RWPE2 (cell line): ENCODE measurements around the gene SYNE1.
"Not testable (repeated sequence)": the region's sequence is repeated elsewhere in the genome, so short reads cannot be mapped to it uniquely, and the experiment has no call there.

Source experiments
- ATAC-seq: fragments of 200-7000 bp; cut with Tn5 transposase; 3 replicates; pipeline ENCODE4 v1.9.1; 2021; ENCODE audit warnings: low read depth
- DNase-seq: peaks from one replicate; pipeline ENCODE4 v3.0.0-alpha.2; 2020; ENCODE audit warnings: low spot score
- H3K27ac ChIP-seq: fragments of 450-650 bp; 2 replicates; pipeline ENCODE4 v1.5.1; 2017; ENCODE audit warnings: mild to moderate bottlenecking; ENCODE audit not compliant: poor library complexity, severe bottlenecking
- H3K27me3 ChIP-seq: fragments of 250-450 bp; sonication (Bioruptor Pico); 2 replicates; pipeline ENCODE4 v1.5.1; 2021; ENCODE audit warnings: mild to moderate bottlenecking, moderate library complexity; ENCODE audit not compliant: insufficient read depth, poor library complexity, severe bottlenecking
- H3K36me3 ChIP-seq: fragments of 250-450 bp; sonication (Bioruptor Pico); 2 replicates; pipeline ENCODE4 v1.5.1; 2020; ENCODE audit warnings: low read depth, mild to moderate bottlenecking, moderate library complexity
- H3K4me1 ChIP-seq: fragments of 250-450 bp; sonication (Bioruptor Pico); 2 replicates; pipeline ENCODE4 v1.5.1; 2021; ENCODE audit warnings: mild to moderate bottlenecking, moderate library complexity; ENCODE audit not compliant: insufficient read depth, poor library complexity, severe bottlenecking
- H3K4me3 ChIP-seq: fragments of 250-450 bp; sonication (Bioruptor Pico); 2 replicates; pipeline ENCODE4 v1.5.1; 2021; ENCODE audit warnings: mild to moderate bottlenecking, moderate library complexity; ENCODE audit not compliant: severe bottlenecking
- H3K9me3 ChIP-seq: fragments of 250-450 bp; sonication (Bioruptor Pico); 2 replicates; pipeline ENCODE4 v1.5.1; 2021; ENCODE audit warnings: mild to moderate bottlenecking, moderate library complexity; ENCODE audit not compliant: severe bottlenecking
- TF ChIP-seq, protein P1 (sequence below): fragments of 450-650 bp; IDR thresholded peaks from one replicate; pipeline ENCODE4 v1.5.1; 2017; ENCODE audit warnings: mild to moderate bottlenecking, moderate library complexity; ENCODE audit not compliant: poor library complexity, severe bottlenecking

The SYNE1 gene

GRCh38 chr6:152625213-152625612 is 11.9 kb downstream of the SYNE1 start:
- DNase-seq, result no peak
- Histone ChIP-seq H3K36me3 (no peaks in the 10 kb centered on the region), H3K27ac (no peak overlapping the region), H3K4me1 (no peaks in the 10 kb centered on the region), H3K27me3 (no peaks in the 10 kb centered on the region), H3K4me3 (no peak overlapping the region), H3K9me3 (peaks cover 2% of the 10 kb centered on the region)
- TF ChIP-seq, protein P1, sequence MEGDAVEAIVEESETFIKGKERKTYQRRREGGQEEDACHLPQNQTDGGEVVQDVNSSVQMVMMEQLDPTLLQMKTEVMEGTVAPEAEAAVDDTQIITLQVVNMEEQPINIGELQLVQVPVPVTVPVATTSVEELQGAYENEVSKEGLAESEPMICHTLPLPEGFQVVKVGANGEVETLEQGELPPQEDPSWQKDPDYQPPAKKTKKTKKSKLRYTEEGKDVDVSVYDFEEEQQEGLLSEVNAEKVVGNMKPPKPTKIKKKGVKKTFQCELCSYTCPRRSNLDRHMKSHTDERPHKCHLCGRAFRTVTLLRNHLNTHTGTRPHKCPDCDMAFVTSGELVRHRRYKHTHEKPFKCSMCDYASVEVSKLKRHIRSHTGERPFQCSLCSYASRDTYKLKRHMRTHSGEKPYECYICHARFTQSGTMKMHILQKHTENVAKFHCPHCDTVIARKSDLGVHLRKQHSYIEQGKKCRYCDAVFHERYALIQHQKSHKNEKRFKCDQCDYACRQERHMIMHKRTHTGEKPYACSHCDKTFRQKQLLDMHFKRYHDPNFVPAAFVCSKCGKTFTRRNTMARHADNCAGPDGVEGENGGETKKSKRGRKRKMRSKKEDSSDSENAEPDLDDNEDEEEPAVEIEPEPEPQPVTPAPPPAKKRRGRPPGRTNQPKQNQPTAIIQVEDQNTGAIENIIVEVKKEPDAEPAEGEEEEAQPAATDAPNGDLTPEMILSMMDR, result no peak
- ATAC-seq, result no peak

GRCh38 chr6:152614776-152615175 is 22.4 kb downstream of the SYNE1 start:
- H3K27ac ChIP-seq, H3K9me3 ChIP-seq, H3K27me3 ChIP-seq, ATAC-seq, DNase-seq, H3K36me3 ChIP-seq, H3K4me3 ChIP-seq, H3K4me1 ChIP-seq: not testable (repeated sequence)

- H3K4me1 ChIP-seq, result no peaks in the 10 kb centered on the region
- H3K4me3 ChIP-seq, result no peak overlapping the region
- TF ChIP-seq, protein P1, result no peak
- no peaks in the 10 kb centered on the region for H3K36me3 ChIP-seq
- H3K27me3 ChIP-seq, result no peaks in the 10 kb centered on the region
- H3K9me3 ChIP-seq, result no peaks in the 10 kb centered on the region
- no peak for DNase-seq
- no peak overlapping the region for H3K27ac ChIP-seq
- no peak for ATAC-seq
Observed at GRCh38 chr6:152609125-152609670, 28.0 kb downstream of the SYNE1 start.

GRCh38 chr6:152605941-152606340 is 31.2 kb downstream of the SYNE1 start:
- Histone ChIP-seq H3K4me1 (no peaks in the 10 kb centered on the region), H3K27me3 (no peaks in the 10 kb centered on the region), H3K4me3 (no peak overlapping the region), H3K36me3 (no peaks in the 10 kb centered on the region), H3K27ac (no peak overlapping the region), H3K9me3 (no peaks in the 10 kb centered on the region)
- DNase-seq (no peak), ATAC-seq (no peak)
- TF ChIP-seq, protein P1, result no peak

GRCh38 chr6:152605342-152605741 is 31.8 kb downstream of the SYNE1 start:
- DNase-seq, result no peak
- TF ChIP-seq, protein P1, result no peak
- no peaks in the 10 kb centered on the region for H3K9me3 ChIP-seq
- no peaks in the 10 kb centered on the region for H3K36me3 ChIP-seq
- H3K27me3 ChIP-seq, result no peaks in the 10 kb centered on the region
- no peak overlapping the region for H3K4me3 ChIP-seq
- no peak for ATAC-seq
- H3K4me1 ChIP-seq, result no peaks in the 10 kb centered on the region
- no peak overlapping the region for H3K27ac ChIP-seq
